H1 (cell line): ENCODE data around the gene MAPRE2.

Experiments
- EP300 ChIP-seq, 2 experiments: IDR thresholded peaks; 1 replicate in 1 of 2; 2 replicates in 1 of 2; pipeline ENCODE4 v1.6.1; 2011 to 2012; ENCODE audit warnings: low read depth in 2 of 2, low read length in 2 of 2, mild to moderate bottlenecking in 2 of 2, borderline replicate concordance in 1 of 2, inconsistent platforms in 1 of 2, moderate library complexity in 1 of 2
- ZNF274 ChIP-seq: IDR thresholded peaks from 2 replicates; pipeline ENCODE4 v1.7.0; 2012; ENCODE audit warnings: low read length, borderline replicate concordance; ENCODE audit errors: extremely low read depth
- TF ChIP-seq, protein P1 (sequence below), 3 experiments: IDR thresholded peaks; 1 replicate in 2 of 3; 2 replicates in 1 of 3; pipeline versions ENCODE4 v1.5.1 to v1.6.1; 2011; ENCODE audit warnings: low read length in 3 of 3, mild to moderate bottlenecking in 3 of 3, inconsistent platforms in 2 of 3, low read depth in 1 of 3, moderate library complexity in 1 of 3; ENCODE audit not compliant: insufficient read depth in 1 of 3; ENCODE audit errors: control extremely low read depth in 1 of 3
- TF ChIP-seq, protein P2 (sequence below): IDR thresholded peaks from 2 replicates; pipeline ENCODE4 v1.6.1; 2011; ENCODE audit warnings: low read length, improper control_type of control experiment

- TF ChIP-seq, protein P1, sequence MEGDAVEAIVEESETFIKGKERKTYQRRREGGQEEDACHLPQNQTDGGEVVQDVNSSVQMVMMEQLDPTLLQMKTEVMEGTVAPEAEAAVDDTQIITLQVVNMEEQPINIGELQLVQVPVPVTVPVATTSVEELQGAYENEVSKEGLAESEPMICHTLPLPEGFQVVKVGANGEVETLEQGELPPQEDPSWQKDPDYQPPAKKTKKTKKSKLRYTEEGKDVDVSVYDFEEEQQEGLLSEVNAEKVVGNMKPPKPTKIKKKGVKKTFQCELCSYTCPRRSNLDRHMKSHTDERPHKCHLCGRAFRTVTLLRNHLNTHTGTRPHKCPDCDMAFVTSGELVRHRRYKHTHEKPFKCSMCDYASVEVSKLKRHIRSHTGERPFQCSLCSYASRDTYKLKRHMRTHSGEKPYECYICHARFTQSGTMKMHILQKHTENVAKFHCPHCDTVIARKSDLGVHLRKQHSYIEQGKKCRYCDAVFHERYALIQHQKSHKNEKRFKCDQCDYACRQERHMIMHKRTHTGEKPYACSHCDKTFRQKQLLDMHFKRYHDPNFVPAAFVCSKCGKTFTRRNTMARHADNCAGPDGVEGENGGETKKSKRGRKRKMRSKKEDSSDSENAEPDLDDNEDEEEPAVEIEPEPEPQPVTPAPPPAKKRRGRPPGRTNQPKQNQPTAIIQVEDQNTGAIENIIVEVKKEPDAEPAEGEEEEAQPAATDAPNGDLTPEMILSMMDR (IDR thresholded peaks at IDR 0.05; ENCODE audit: control extremely low read depth in 1 of 3, insufficient read depth in 1 of 3, low read depth in 1 of 3, low read length in 3 of 3) = no peak
- TF ChIP-seq ZNF274 (no peak), EP300 (IDR thresholded peaks at IDR 0.05; ENCODE audit: borderline replicate concordance in 1 of 2, low read depth in 2 of 2, low read length in 2 of 2) (no peak)
- TF ChIP-seq, protein P2, sequence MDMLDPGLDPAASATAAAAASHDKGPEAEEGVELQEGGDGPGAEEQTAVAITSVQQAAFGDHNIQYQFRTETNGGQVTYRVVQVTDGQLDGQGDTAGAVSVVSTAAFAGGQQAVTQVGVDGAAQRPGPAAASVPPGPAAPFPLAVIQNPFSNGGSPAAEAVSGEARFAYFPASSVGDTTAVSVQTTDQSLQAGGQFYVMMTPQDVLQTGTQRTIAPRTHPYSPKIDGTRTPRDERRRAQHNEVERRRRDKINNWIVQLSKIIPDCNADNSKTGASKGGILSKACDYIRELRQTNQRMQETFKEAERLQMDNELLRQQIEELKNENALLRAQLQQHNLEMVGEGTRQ = no peak
These were observed 43.6 kb downstream of the MAPRE2 start for GRCh38 chr18:35084494-35085449.
